DMS153 treated with DMSO at 0.1 percent for 48 hours (cell line): Measurements from ENCODE around the gene SPEN.

Experiments
- DNase-seq: peaks from one replicate; lab custom pipeline; 2025; ENCODE audit not compliant: unreplicated experiment; lab: John Stamatoyannopoulos, UW

Gene SPEN

GRCh38 chr1:15946571-15947381, 99.3 kb downstream of the SPEN start:
- no peak for DNase-seq

- DNase-seq: no peak
These were observed 100.0 kb downstream of the SPEN start for GRCh38 chr1:15947382-15948090.

- DNase-seq: no peak
These were observed 100.6 kb downstream of the SPEN start for GRCh38 chr1:15948091-15948591.

GRCh38 chr1:15948595-15949452, 101.3 kb downstream of the SPEN start:
- DNase-seq: no peak

GRCh38 chr1:15949453-15950245, 102.1 kb downstream of the SPEN start:
- no peak for DNase-seq

- no peak for DNase-seq
These were observed 102.8 kb downstream of the SPEN start for GRCh38 chr1:15950302-15950701.

GRCh38 chr1:15950763-15951295, 103.3 kb downstream of the SPEN start:
- DNase-seq: no peak

- no peak for DNase-seq
These were observed 104.0 kb downstream of the SPEN start for GRCh38 chr1:15951341-15952153.

- no peak for DNase-seq
These were observed 105.1 kb downstream of the SPEN start for GRCh38 chr1:15952317-15953258.

- DNase-seq: no peak
These were observed 105.8 kb downstream of the SPEN start for GRCh38 chr1:15953294-15953771.

GRCh38 chr1:15953791-15954241, 106.3 kb downstream of the SPEN start:
- DNase-seq: peak; percentile 92

- DNase-seq: no peak
These were observed 106.8 kb downstream of the SPEN start for GRCh38 chr1:15954316-15954715.

GRCh38 chr1:15955552-15955951, 108.0 kb downstream of the SPEN start:
- DNase-seq: no peak

GRCh38 chr1:15956150-15956549, 108.6 kb downstream of the SPEN start:
- DNase-seq: no peak

GRCh38 chr1:15957221-15958095, 110.0 kb downstream of the SPEN start:
- no peak for DNase-seq

GRCh38 chr1:15958111-15958510, 110.6 kb downstream of the SPEN start:
- DNase-seq: no peak

GRCh38 chr1:15958793-15959192, 111.3 kb downstream of the SPEN start:
- no peak for DNase-seq
